Thyroid gland (tissue), 4 donors: ENCODE data around the gene NLRC4. TPM values are rescaled to one million over a fixed set of nuclear protein-coding genes. Genes with fewer than 3 reads are reported as not detected.

Experiments used
- DNase-seq, 2 donors: peaks; one replicate each; pipeline ENCODE4 v3.0.0-alpha.2; 2019
- H3K27ac ChIP-seq, 3 donors: fragments of 200-600 bp; sonication (generic); 1 replicate in 2 of 3; 2 replicates in 1 of 3; pipeline ENCODE4 v1.5.1; 2016 to 2019; ENCODE audit warnings: mild to moderate bottlenecking in 1 of 3, moderate library complexity in 1 of 3
- H3K27me3 ChIP-seq: fragments of 200-600 bp; sonication (generic); one replicate; pipeline ENCODE4 v1.5.1; 2019
- H3K36me3 ChIP-seq, 2 donors: fragments of 200-600 bp; sonication (generic); one replicate each; pipeline ENCODE4 v1.5.1; 2016 to 2019
- H3K4me1 ChIP-seq, 2 donors: fragments of 200-600 bp; sonication (generic); one replicate each; pipeline ENCODE4 v1.5.1; 2017 to 2019
- H3K4me3 ChIP-seq, 3 donors: fragments of 200-600 bp; sonication (generic); replicated peaks in 1 of 3; 1 replicate in 2 of 3; 2 replicates in 1 of 3; pipeline ENCODE4 v1.5.1; 2016; ENCODE audit warnings: mild to moderate bottlenecking in 1 of 3
- H3K9me3 ChIP-seq: fragments of 200-600 bp; sonication (generic); one replicate; pipeline ENCODE4 v1.5.1; 2017
- CTCF ChIP-seq, 6 experiments: fragments of 200-600 bp in 3 of 6; fragments of 450-650 bp in 3 of 6; sonication (generic) in 3 of 6; IDR thresholded peaks; one replicate each; pipeline ENCODE4 v1.5.1; 2016 to 2019; ENCODE audit warnings: antibody characterized with exemption in 6 of 6, mild to moderate bottlenecking in 2 of 6, inconsistent platforms in 1 of 6, moderate library complexity in 1 of 6
- POLR2A ChIP-seq, 2 donors: fragments of 450-650 bp; IDR thresholded peaks; one replicate each; pipeline ENCODE4 v1.6.1; 2017; ENCODE audit warnings: antibody characterized with exemption in 2 of 2, mild to moderate bottlenecking in 2 of 2, moderate library complexity in 1 of 2
- WGBS, 2 donors: methylation state at CpG; one replicate each; pipeline ENCODE4 v1.1.5; 2017; 5-methylcytosine and 5-hydroxymethylcytosine counted together
- intact Hi-C: fragments of 100-400 bp; cut with DNase I; formaldehyde crosslinking; loops from one replicate; pipeline ENCODE4 v1.15.1; 2023
- total RNA-seq, 4 donors: library from RNA; depleted of rRNA; stranded (reverse); fragments of >200 nt; gene quantifications; one replicate each; pipeline ENCODE4 v1.2.3, GENCODE V29; 2016

NLRC4 gene
- total RNA-seq, 4 donors from 2014 or later: 0.29 to 1.7 (median 0.34) TPM

GRCh38 chr2:32290000-32290339 is 25.3 kb upstream of the NLRC4 start:
- no peak for DNase-seq
- Histone ChIP-seq H3K4me1 (peaks cover 0 to 10% of the 10 kb centered on the region in 2 donors), H3K36me3 (peaks cover 4 to 13% of the 10 kb centered on the region in 2 donors), H3K27me3 (no peaks in the 10 kb centered on the region), H3K9me3 (no peaks in the 10 kb centered on the region), H3K4me3 (no peak overlapping the region), H3K27ac (no peak overlapping the region)
- 87 to 95% methylated on average over 2 of the region's 2 CpGs for WGBS, 2 donors
- intact Hi-C loops: no loop called here
- no peak for TF ChIP-seq CTCF (IDR thresholded peaks at IDR 0.05)
- TF ChIP-seq POLR2A (IDR thresholded peaks at IDR 0.05): no peak

DNA sequence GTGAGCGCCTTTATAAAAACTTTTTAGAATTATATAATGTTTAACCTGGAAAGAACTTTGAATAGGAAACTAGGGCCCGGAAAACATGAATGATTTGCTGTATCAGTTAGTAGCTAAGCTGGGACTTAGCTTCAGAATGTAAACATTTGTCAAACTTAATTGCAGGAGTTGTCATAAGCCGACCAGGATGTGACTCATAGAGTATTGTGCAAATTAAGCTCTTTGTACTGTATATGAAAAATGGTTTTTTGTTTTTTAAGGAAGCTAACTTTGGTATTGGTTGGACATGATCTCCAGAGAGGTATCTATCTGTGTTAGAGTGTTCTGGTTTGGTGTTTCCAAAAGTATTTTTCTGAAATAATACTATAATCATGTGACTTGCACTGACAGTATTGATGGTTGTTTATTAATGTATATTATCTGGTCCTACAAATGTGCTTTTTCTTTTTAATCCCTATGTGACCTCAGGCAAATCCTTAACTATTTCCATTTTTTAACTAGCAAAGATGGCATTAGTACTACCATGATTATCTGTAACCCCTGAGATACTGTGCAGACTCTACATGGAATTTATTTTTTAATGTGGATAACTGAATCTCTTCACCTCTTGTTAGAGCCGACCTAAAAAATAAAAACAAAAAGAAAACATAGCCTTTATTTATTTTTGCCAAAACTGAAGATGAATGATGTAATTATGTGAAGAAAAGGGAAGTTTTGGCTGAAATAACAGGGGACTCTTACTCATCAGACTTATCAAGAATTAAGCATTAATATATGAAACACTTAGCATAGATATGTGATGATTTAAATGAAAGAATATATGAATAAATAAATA is 24.7 kb upstream of the NLRC4 start:
- H3K27ac ChIP-seq: no peak overlapping the region
- DNase-seq: no peak
- no peaks in the 10 kb centered on the region for H3K27me3 ChIP-seq
- H3K4me3 ChIP-seq: no peak overlapping the region
- WGBS, 2 donors: 78 to 80% methylated on average over 4 of the region's 4 CpGs
- intact Hi-C loops: no loop called here
- H3K36me3 ChIP-seq: peaks cover 4 to 13% of the 10 kb centered on the region in 2 donors
- TF ChIP-seq POLR2A (IDR thresholded peaks at IDR 0.05): no peak
- no peak for TF ChIP-seq CTCF (IDR thresholded peaks at IDR 0.05)
- peaks cover 0 to 10% of the 10 kb centered on the region in 2 donors for H3K4me1 ChIP-seq
- H3K9me3 ChIP-seq: no peaks in the 10 kb centered on the region

GRCh38 chr2:32284321-32284720 is 19.6 kb upstream of the NLRC4 start:
- H3K9me3 ChIP-seq: no peaks in the 10 kb centered on the region
- no peak overlapping the region for H3K4me3 ChIP-seq
- H3K4me1 ChIP-seq: peaks cover 4 to 20% of the 10 kb centered on the region in 2 donors
- no peak for DNase-seq
- TF ChIP-seq POLR2A (IDR thresholded peaks at IDR 0.05) (no peak), CTCF (IDR thresholded peaks at IDR 0.05) (no peak)
- intact Hi-C loops: no loop called here
- peaks cover 0 to 8% of the 10 kb centered on the region in 2 donors for H3K36me3 ChIP-seq
- H3K27me3 ChIP-seq: no peaks in the 10 kb centered on the region
- H3K27ac ChIP-seq: no peak overlapping the region
- 79 to 95% methylated on average over 2 of the region's 2 CpGs for WGBS, 2 donors

DNA sequence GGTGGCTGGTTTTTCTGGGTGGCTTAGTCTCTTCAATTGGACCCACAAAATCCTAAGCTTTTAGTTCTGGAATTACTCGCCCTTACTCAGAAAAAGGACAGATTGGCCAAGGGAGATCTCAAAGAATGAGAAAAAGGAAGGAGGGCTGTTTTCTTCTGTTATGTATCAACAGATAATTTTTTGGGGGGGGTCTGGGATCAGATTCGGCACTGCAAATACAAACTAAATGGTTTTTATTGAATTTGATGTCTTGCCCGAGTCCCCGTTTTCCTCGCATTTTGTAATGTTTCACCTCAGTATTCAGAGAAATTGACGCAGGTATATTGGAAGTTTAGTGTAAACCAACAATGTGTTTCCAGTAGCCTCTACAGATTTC is 13.8 kb upstream of the NLRC4 start:
- H3K4me1 ChIP-seq: peaks cover 11 to 16% of the 10 kb centered on the region in 2 donors
- H3K9me3 ChIP-seq: no peaks in the 10 kb centered on the region
- DNase-seq: no peak
- TF ChIP-seq POLR2A (IDR thresholded peaks at IDR 0.05): no peak
- TF ChIP-seq CTCF (IDR thresholded peaks at IDR 0.05): no peak
- intact Hi-C loops: loop anchor here (10.0 kb wide), 1 partner anchor 76 kb away; the partner anchor contains the start of gene BIRC6
- peaks cover 0 to 8% of the 10 kb centered on the region in 2 donors for H3K36me3 ChIP-seq
- peak overlapping the region; percentile 95 to 99 (median 95) for H3K4me3 ChIP-seq
- H3K27me3 ChIP-seq: no peaks in the 10 kb centered on the region
- WGBS, 2 donors: 19 to 27% methylated on average over 6 of the region's 6 CpGs
- peak overlapping the region in 2 of 3 donors; percentile 56 to 77 for H3K27ac ChIP-seq
